ENCODE measurements around the gene DSE.

- TF ChIP-seq CTCF (conservative IDR thresholded peaks at IDR 0.05 in 1 of 2, IDR thresholded peaks at IDR 0.05 in 1 of 2; ENCODE audit: low read depth in 1 of 2, low read length in 2 of 2) (no peak), EZH2 (IDR thresholded peaks at IDR 0.05; ENCODE audit: low read length, missing control alignments) (no peak)
These were observed 46.9 kb upstream of the DSE start for GRCh38 chr6:116323863-116324262.
